Adrenal gland (tissue), 5 donors: Measurements from ENCODE around the gene PRRC2B.

ENCODE experiments used
- CTCF ChIP-seq, 6 experiments: fragments of 450-650 bp in 4 of 6; fragments of 200-600 bp in 2 of 6; sonication (generic) in 1 of 6; IDR thresholded peaks; 1 replicate in 5 of 6; 2 replicates in 1 of 6; pipeline versions ENCODE4 v1.5.1 to v1.8.0; 2016 to 2021; ENCODE audit warnings: antibody characterized with exemption in 6 of 6, mild to moderate bottlenecking in 2 of 6, moderate library complexity in 1 of 6
- POLR2A ChIP-seq, 2 donors: fragments of 450-650 bp; IDR thresholded peaks; one replicate each; pipeline ENCODE4 v1.6.1; 2017; ENCODE audit warnings: antibody characterized with exemption in 2 of 2, mild to moderate bottlenecking in 2 of 2, moderate library complexity in 1 of 2
- donor health status: DM: no; HTN: no; CAD: no.

- TF ChIP-seq CTCF (IDR thresholded peaks at IDR 0.05) (no peak), POLR2A (IDR thresholded peaks at IDR 0.05) (no peak)
Measured at GRCh38 chr9:131511416-131511815, 117.5 kb downstream of the PRRC2B start.
